K562 (cell line): ENCODE measurements around the gene SLC1A7.

ENCODE experiments used
- EGR1 ChIP-seq: fragments of 450-650 bp; conservative IDR thresholded peaks from 2 replicates; pipeline ENCODE4 v1.6.1; 2017; ENCODE audit warnings: mild to moderate bottlenecking
- GATA2 ChIP-seq: sonication (generic); formaldehyde crosslinking; IDR thresholded peaks from 2 replicates; pipeline ENCODE4 v1.4.0; 2020; ENCODE audit warnings: mild to moderate bottlenecking, missing genetic modification reagents
- POLR2A ChIP-seq: fragments of 450-650 bp; conservative IDR thresholded peaks from 2 replicates; pipeline ENCODE4 v1.6.1; 2016
- SREBF2 ChIP-seq: sonication (generic); formaldehyde crosslinking; IDR thresholded peaks from 2 replicates; pipeline ENCODE4 v1.4.0; 2020; ENCODE audit warnings: mild to moderate bottlenecking, missing genetic modification reagents
- ZNF224 ChIP-seq: sonication (generic); formaldehyde crosslinking; IDR thresholded peaks from 2 replicates; pipeline ENCODE4 v1.8.0; 2022; ENCODE audit warnings: mild to moderate bottlenecking, missing genetic modification reagents
- ZNF75A ChIP-seq: fragments of 450-650 bp; formaldehyde crosslinking; IDR thresholded peaks from 2 replicates; pipeline ENCODE4 v1.4.0; 2020; ENCODE audit warnings: mild to moderate bottlenecking
- TF ChIP-seq, protein P1 (sequence below), 3 experiments: IDR thresholded peaks in 2 of 3; conservative IDR thresholded peaks in 1 of 3; 2 replicates each; pipeline ENCODE4 v1.5.1; 2011 to 2012; ENCODE audit warnings: low read length in 3 of 3, mild to moderate bottlenecking in 3 of 3, control low read depth in 2 of 3, improper control_type of control experiment in 1 of 3, inconsistent platforms in 1 of 3, low read depth in 1 of 3, mixed read lengths in 1 of 3, moderate library complexity in 1 of 3; ENCODE audit not compliant: insufficient read depth in 2 of 3

DNA sequence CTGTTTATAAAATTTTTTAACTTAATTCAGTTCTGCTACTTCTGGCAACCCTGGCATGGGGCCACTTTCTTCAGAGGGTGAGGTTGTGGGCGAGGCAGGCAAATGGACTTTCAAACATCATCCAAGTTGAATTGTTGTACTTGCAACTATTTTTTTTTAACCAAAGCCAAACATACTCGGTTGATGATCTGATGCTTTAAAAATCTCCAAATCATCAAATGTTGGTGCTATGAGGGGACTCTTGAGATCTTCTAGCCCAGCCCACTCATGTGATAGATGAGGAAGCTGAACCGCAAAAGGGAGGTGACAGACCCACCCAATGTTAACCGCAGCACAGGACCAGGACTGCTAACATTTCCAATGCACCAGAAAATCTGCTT is 6.7 kb downstream of the SLC1A7 start:
- TF ChIP-seq POLR2A (no peak), GATA2 (CRISPR knock-in tag) (no peak), ZNF75A (no peak), SREBF2 (no peak), EGR1 (no peak), ZNF224 (no peak)
- TF ChIP-seq, protein P1, sequence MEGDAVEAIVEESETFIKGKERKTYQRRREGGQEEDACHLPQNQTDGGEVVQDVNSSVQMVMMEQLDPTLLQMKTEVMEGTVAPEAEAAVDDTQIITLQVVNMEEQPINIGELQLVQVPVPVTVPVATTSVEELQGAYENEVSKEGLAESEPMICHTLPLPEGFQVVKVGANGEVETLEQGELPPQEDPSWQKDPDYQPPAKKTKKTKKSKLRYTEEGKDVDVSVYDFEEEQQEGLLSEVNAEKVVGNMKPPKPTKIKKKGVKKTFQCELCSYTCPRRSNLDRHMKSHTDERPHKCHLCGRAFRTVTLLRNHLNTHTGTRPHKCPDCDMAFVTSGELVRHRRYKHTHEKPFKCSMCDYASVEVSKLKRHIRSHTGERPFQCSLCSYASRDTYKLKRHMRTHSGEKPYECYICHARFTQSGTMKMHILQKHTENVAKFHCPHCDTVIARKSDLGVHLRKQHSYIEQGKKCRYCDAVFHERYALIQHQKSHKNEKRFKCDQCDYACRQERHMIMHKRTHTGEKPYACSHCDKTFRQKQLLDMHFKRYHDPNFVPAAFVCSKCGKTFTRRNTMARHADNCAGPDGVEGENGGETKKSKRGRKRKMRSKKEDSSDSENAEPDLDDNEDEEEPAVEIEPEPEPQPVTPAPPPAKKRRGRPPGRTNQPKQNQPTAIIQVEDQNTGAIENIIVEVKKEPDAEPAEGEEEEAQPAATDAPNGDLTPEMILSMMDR (IDR thresholded peaks at IDR 0.05 in 2 of 3, conservative IDR thresholded peaks at IDR 0.05 in 1 of 3; ENCODE audit: insufficient read depth in 2 of 3, low read depth in 1 of 3, low read length in 3 of 3), result no peak
